Adrenal gland (tissue), 5 donors: ENCODE data around the gene UPK2.

Experiments used
- CTCF ChIP-seq, 6 experiments: fragments of 450-650 bp in 4 of 6; fragments of 200-600 bp in 2 of 6; sonication (generic) in 1 of 6; IDR thresholded peaks; 1 replicate in 5 of 6; 2 replicates in 1 of 6; pipeline versions ENCODE4 v1.5.1 to v1.8.0; 2016 to 2021; ENCODE audit warnings: antibody characterized with exemption in 6 of 6, mild to moderate bottlenecking in 2 of 6, moderate library complexity in 1 of 6
- POLR2A ChIP-seq, 2 donors: fragments of 450-650 bp; IDR thresholded peaks; one replicate each; pipeline ENCODE4 v1.6.1; 2017; ENCODE audit warnings: antibody characterized with exemption in 2 of 2, mild to moderate bottlenecking in 2 of 2, moderate library complexity in 1 of 2
- donor health status: DM: no; HTN: no; CAD: no.

- no peak for TF ChIP-seq CTCF (IDR thresholded peaks at IDR 0.05)
- TF ChIP-seq POLR2A (IDR thresholded peaks at IDR 0.05): no peak
Measured at GRCh38 chr11:118998388-118998717, 42.3 kb downstream of the UPK2 start.
